OCI-M2 (cell line): ENCODE data around the gene HIVEP1.
"Not testable (repeated sequence)": the region's sequence is repeated elsewhere in the genome, so short reads cannot be mapped to it uniquely, and the experiment has no call there.

Experiments
- DNase-seq: peaks from one replicate; lab custom pipeline; 2025; ENCODE audit not compliant: unreplicated experiment; lab: John Stamatoyannopoulos, UW

Gene HIVEP1

DNA sequence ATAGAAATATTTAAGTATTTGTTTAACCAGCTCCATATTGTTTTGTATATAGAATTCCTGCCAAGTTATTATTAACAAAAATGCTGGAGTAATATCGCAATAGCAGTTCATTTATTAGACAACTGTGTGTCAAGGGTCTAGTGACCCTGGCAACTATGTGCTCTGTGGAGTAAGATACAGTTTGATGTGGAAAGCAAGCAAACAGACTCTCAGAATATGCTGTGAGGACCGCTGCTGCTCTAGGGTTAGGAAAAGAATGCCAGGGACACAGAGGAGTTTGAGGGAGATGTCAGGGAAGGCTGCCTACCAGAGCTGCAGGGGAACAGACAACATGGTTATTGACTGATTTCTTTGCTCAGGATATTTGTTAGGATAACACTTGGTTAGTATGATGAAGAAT is 71.2 kb downstream of the HIVEP1 start:
- no peak for DNase-seq

DNA sequence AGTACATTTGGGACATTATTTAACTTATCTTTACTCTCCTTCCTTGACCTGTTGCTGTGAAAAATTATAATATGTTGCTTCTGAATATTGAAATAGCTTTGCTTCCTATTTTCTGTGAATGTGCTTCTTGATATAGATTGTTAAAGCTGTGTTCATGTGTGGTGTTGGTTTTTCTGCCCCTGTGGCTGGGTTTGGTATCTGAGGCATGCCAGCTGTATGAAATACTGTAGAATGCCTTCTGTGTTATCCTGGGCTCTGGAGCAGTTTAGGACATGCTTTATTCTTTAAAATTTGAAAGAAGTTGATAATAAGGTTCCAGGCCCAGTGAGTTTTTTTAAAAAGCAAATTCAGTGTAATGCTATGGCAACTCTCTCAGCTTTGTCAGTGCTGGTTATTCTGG is 71.7 kb downstream of the HIVEP1 start:
- DNase-seq = no peak

DNA sequence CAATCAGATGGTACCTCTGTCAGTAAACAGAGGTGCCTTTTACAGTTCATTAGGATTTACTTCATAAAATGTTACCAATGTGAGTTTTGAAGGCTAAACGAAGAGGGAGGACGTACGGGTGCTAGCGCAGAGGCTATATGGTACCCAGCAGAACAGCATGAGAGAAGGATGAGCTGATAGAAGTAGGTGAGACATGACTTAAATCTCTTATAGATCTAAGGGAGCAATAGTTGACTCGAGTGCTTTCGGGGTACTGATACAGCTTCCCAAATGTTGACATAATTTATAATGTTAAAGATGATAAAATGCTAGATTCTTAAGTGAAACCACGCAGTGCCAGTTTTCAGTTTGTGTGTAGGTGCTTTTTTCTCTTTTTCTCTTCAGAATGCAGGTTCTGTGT is 72.6 kb downstream of the HIVEP1 start:
- DNase-seq = no peak

GRCh38 chr6:12088531-12088930 is 76.4 kb downstream of the HIVEP1 start:
- DNase-seq = no peak

DNA sequence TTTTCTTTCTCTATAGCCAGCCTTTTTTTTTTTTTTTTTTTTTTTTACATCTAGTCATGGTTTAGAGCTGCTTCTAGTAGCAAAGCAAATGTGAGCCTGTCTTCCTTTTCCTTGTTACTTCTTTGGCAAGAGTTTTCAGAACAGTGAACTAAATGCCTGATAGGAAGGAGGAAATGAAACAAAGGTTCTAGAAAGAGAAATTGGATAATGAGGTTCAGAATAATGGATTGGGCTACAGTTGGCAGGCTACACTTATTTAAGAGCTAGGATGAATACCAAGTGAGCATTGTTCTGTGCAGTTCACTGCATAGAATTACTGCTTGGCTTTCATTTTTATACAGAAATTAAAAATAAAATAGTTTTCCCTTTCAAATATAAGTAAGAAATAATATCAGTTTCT is 78.6 kb downstream of the HIVEP1 start:
- no peak for DNase-seq

DNA sequence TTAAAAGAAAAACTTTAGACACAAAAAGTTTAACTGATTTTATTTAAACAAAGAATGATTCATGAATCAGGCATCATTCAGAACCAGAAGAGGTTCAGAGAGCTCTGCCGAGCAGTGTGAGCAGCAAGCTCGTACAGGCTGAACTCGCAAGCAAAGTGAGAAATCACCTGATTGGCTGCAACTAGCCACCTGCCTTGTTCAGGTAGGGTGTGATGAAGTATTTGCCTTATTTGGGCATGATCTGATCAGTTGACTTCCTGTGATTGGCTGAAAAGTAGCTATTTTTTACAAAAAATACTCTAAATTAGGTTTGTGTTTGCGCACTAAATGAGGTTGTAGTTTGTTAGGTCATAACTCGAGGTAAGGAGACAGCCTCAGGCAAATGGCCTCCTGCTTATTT is 80.7 kb downstream of the HIVEP1 start:
- DNase-seq = no peak

GRCh38 chr6:12094689-12095088 is 82.6 kb downstream of the HIVEP1 start:
- DNase-seq = no peak

DNA sequence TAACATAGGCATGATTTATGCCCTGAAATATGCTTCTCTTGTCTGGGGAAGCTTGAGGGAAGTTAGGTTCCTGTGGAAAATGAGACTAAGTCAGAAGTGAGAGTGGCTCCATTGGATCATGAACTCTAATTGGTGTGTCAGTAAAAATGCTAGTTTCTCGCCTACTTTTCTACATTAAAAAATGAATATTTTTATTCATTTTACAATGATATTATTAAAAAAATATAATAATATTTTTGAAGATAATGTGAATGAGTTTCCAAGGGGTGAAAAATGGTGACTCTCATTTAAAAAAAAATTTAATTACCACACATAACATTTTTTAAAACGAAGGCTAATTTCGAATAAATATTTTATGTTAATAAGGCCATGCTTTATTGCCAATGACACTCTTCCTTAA is 84.2 kb downstream of the HIVEP1 start:
- no peak for DNase-seq

GRCh38 chr6:12097791-12098190 is 85.7 kb downstream of the HIVEP1 start:
- DNase-seq = no peak

- DNase-seq = no peak
Measured at GRCh38 chr6:12099623-12100338, 87.7 kb downstream of the HIVEP1 start.

- no peak for DNase-seq
Measured at GRCh38 chr6:12101048-12101447, 88.9 kb downstream of the HIVEP1 start.

- no peak for DNase-seq
Measured at GRCh38 chr6:12101653-12102312, 89.7 kb downstream of the HIVEP1 start.

- DNase-seq = no peak
Measured at GRCh38 chr6:12102350-12102749, 90.2 kb downstream of the HIVEP1 start.

- no peak for DNase-seq
Measured at GRCh38 chr6:12103158-12103557, 91.0 kb downstream of the HIVEP1 start.

DNA sequence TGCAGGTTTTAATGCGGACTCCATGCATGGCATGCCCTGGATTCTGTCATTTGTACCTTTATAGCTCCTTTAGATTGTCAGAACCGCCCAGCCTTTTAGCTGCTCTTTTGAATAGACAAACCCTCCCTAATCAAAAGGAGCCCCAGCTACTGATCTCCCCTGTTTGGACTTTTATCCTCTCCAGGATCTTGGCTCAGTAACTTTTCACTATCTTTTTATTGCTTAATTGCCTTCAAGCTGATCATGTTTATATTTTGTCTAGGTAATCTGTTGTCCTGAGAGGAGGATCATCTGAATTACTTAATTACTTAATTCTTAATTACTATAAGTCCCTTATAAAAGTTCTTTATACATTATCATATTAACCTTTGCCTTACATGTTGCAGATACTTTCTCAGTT is 93.2 kb downstream of the HIVEP1 start:
- no peak for DNase-seq

GRCh38 chr6:12108376-12108775 is 96.3 kb downstream of the HIVEP1 start:
- DNase-seq = not testable (repeated sequence)

DNA sequence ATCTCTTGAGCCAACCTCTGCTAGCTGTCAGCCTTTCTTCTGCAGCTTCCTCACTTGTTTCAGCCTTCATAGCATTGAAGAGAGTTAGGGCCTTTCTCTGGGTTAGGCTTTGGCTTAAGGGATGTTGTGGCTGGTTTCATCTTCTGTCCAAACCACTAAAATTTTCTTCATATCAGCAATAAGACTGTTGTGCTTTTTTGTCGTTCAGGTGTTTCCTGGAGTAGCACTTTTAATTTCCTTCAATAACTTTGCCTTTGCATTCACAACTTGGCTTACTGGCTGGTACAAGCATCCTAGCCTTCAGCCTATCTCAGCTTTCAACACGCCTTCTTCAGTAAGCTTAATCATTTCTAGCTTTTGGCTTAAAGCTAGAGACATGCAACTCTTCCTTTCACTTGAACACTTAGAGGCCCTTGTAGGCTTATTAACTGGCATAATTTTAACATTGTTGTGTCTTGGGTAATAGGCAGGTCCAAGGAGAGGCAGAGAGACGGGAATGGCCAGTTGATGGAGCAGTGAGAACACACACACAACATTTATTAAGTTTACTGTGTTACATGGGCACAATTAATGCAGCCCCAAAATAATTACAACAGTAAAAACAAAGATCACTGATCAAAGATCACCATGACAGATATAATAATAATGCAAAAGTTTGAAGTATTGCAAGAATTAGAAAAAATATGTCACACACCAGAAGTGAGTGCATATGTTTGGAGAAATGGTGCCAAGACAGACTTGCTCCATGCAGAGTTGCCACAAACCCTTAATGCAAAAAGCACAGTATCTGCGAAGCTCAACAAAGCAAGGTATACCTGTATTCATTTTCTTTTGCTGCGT is 98.6 kb downstream of the HIVEP1 start:
- no peak for DNase-seq

GRCh38 chr6:12111363-12111670 is 99.2 kb downstream of the HIVEP1 start:
- DNase-seq = no peak

GRCh38 chr6:12112540-12113189 is 100.6 kb downstream of the HIVEP1 start:
- no peak for DNase-seq

DNA sequence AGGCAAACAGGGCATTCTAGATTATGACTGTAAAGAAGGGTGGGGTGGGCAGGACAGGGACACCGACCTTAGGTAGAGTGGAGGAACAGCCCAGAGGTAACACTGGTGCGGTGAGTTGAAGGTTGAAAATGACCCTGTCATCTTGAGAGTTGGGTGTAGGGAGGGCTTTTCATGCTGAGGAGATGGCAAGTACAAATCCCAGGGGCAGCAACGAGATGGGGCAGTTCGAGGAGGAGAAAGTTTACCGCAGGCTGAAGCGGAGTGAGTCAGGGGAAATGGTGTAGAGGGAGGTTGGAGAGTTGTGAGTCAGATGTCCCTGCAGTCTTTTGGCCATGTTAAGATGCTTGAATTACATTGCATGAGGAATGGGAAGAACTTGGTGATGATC is 101.1 kb downstream of the HIVEP1 start:
- DNase-seq = no peak

DNA sequence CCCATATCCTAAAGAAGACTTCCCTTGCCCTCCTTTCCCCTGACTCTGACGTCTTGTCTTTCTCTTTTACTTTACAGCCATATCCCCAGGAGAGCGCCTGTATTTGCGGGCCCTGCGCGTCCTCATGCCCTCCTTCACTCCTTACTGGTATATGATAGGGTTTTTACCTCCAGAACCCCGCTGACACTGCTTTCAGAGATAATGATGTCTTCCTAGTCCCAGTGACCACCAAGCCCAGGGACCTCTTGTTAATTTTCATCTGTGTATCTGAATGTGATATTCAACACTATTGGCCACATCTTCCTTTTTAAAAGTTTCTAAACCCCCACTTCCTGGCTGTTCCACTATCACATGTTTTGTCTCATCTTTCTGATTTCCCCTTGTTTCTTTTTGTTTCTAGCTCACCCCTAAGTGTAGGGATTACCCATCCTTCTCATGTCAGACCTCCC is 102.0 kb downstream of the HIVEP1 start:
- DNase-seq = no peak

DNA sequence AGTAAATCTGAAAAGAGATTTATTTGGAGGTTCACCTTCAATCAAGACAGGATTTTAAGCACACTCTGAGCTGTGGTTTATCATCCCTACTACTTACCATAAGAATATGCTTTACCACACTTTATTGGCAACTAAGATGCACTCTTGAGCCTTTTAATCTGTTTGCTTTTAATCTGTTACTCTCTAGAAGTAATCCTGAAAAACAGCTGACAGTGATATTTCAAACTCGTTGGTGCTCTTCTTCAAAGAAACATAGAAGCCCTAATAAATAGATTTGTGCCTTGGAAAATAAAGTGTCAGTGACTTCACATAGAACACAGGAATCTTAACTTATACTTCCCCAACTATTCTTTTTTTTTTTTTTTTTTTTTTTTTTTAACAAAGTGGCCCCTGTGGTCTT is 102.9 kb downstream of the HIVEP1 start:
- DNase-seq = no peak
